Measurements from ENCODE around the gene TCF7L2.

Gene TCF7L2

GRCh38 chr10:112967200-112967599 is 17.2 kb downstream of the TCF7L2 start:
- H3K4me1 ChIP-seq (ENCODE audit: control insufficient read depth in 1 of 2, insufficient read depth in 1 of 2, low read depth in 1 of 2, low read length in 1 of 2) = peaks cover 9 to 12% of the 10 kb centered on the region in 2 experiments
- peaks cover 11% of the 10 kb centered on the region for H3K36me3 ChIP-seq
- TF ChIP-seq CTCF (IDR thresholded peaks at IDR 0.05) = no peak
- H3K27ac ChIP-seq = no peak overlapping the region
- no peaks in the 10 kb centered on the region for H3K9me3 ChIP-seq
- H3K27me3 ChIP-seq = no peaks in the 10 kb centered on the region
- no peak overlapping the region for H3K4me3 ChIP-seq (ENCODE audit: low read depth in 1 of 2, low read length in 1 of 2)

- Histone ChIP-seq H3K4me3 (ENCODE audit: low read depth in 1 of 2, low read length in 1 of 2) (no peak overlapping the region), H3K9me3 (no peaks in the 10 kb centered on the region), H3K36me3 (peaks cover 19% of the 10 kb centered on the region), H3K4me1 (ENCODE audit: control insufficient read depth in 1 of 2, insufficient read depth in 1 of 2, low read depth in 1 of 2, low read length in 1 of 2) (peaks cover 2 to 3% of the 10 kb centered on the region in 2 experiments), H3K27ac (no peak overlapping the region), H3K27me3 (no peaks in the 10 kb centered on the region)
- no peak for TF ChIP-seq CTCF (IDR thresholded peaks at IDR 0.05)
Observed at GRCh38 chr10:112969131-112969530, 19.1 kb downstream of the TCF7L2 start.

GRCh38 chr10:112969542-112969941 is 19.5 kb downstream of the TCF7L2 start:
- no peaks in the 10 kb centered on the region for H3K9me3 ChIP-seq
- no peaks in the 10 kb centered on the region for H3K27me3 ChIP-seq
- no peak overlapping the region for H3K27ac ChIP-seq
- TF ChIP-seq CTCF (IDR thresholded peaks at IDR 0.05) = no peak
- H3K4me3 ChIP-seq (ENCODE audit: low read depth in 1 of 2, low read length in 1 of 2) = no peak overlapping the region
- peaks cover 19% of the 10 kb centered on the region for H3K36me3 ChIP-seq
- no peaks in the 10 kb centered on the region for H3K4me1 ChIP-seq (ENCODE audit: control insufficient read depth in 1 of 2, insufficient read depth in 1 of 2, low read depth in 1 of 2, low read length in 1 of 2)

GRCh38 chr10:112970021-112970420 is 20.0 kb downstream of the TCF7L2 start:
- no peaks in the 10 kb centered on the region for H3K9me3 ChIP-seq
- no peak overlapping the region for H3K4me3 ChIP-seq (ENCODE audit: low read depth in 1 of 2, low read length in 1 of 2)
- no peaks in the 10 kb centered on the region for H3K4me1 ChIP-seq (ENCODE audit: control insufficient read depth in 1 of 2, insufficient read depth in 1 of 2, low read depth in 1 of 2, low read length in 1 of 2)
- H3K27ac ChIP-seq = no peak overlapping the region
- H3K36me3 ChIP-seq = peaks cover 19% of the 10 kb centered on the region
- no peak for TF ChIP-seq CTCF (IDR thresholded peaks at IDR 0.05)
- H3K27me3 ChIP-seq = no peaks in the 10 kb centered on the region

- no peak for TF ChIP-seq CTCF (IDR thresholded peaks at IDR 0.05)
- Histone ChIP-seq H3K4me3 (ENCODE audit: low read depth in 1 of 2, low read length in 1 of 2) (no peak overlapping the region), H3K9me3 (no peaks in the 10 kb centered on the region), H3K36me3 (peaks cover 19% of the 10 kb centered on the region), H3K27ac (no peak overlapping the region), H3K4me1 (ENCODE audit: control insufficient read depth in 1 of 2, insufficient read depth in 1 of 2, low read depth in 1 of 2, low read length in 1 of 2) (no peaks in the 10 kb centered on the region), H3K27me3 (no peaks in the 10 kb centered on the region)
Observed at GRCh38 chr10:112972606-112973005, 22.6 kb downstream of the TCF7L2 start.

- no peak for TF ChIP-seq CTCF (IDR thresholded peaks at IDR 0.05)
- H3K27ac ChIP-seq = no peak overlapping the region
- H3K4me3 ChIP-seq (ENCODE audit: low read depth in 1 of 2, low read length in 1 of 2) = no peak overlapping the region
- H3K36me3 ChIP-seq = peaks cover 15% of the 10 kb centered on the region
- no peaks in the 10 kb centered on the region for H3K9me3 ChIP-seq
- no peaks in the 10 kb centered on the region for H3K4me1 ChIP-seq (ENCODE audit: control insufficient read depth in 1 of 2, insufficient read depth in 1 of 2, low read depth in 1 of 2, low read length in 1 of 2)
- no peaks in the 10 kb centered on the region for H3K27me3 ChIP-seq
Observed at GRCh38 chr10:112973046-112973445, 23.0 kb downstream of the TCF7L2 start.

Measured in neutrophil (primary cell).